IMR-90 (cell line): Measurements from ENCODE around the gene SNX5. TPM values are rescaled to one million over a fixed set of nuclear protein-coding genes. Genes with fewer than 3 reads are reported as not detected.
A peak's percentile ranks its signal among the peaks of the same experiment; 100 is the strongest.

Source experiments
- ATAC-seq: fragments of 200-7000 bp; cut with Tn5 transposase; 2 replicates; pipeline ENCODE4 v1.9.1; 2020; ENCODE audit warnings: low read depth, mild to moderate bottlenecking, moderate library complexity
- BruUV-seq: library from RNA; stranded (reverse); fragments of 400-500 nt; replicated peaks from 2 replicates; lab custom pipeline; 2021; lab: Mats Ljungman, UMichigan
- CTCF ChIA-PET: fragments of 300-600 bp; formaldehyde crosslinking; extraction: SDS; loops from one replicate; lab custom pipeline; 2021; ENCODE audit warnings: antibody characterized with exemption; lab: Yijun Ruan, JAX
- POLR2A ChIA-PET: fragments of 300-600 bp; sonication (Branson Sonifier 250); formaldehyde crosslinking; loops from one replicate; lab custom pipeline; 2022; ENCODE audit warnings: antibody characterized with exemption; ENCODE audit not compliant: unreplicated experiment; lab: Charles Lee
- DNase-seq: peaks from one replicate; pipeline ENCODE4 v3.0.0; 2013
- H2AFZ ChIP-seq: replicated peaks from 2 replicates; pipeline ENCODE3; 2013; ENCODE audit warnings: low read length, mild to moderate bottlenecking; ENCODE audit not compliant: poor library complexity
- H2AK5ac ChIP-seq: 2 replicates; pipeline ENCODE4 v1.6.1; 2013; ENCODE audit warnings: low read depth, low read length, inconsistent platforms
- H2AK9ac ChIP-seq: replicated peaks from 2 replicates; pipeline ENCODE3; 2013; ENCODE audit warnings: mild to moderate bottlenecking, low read depth, low read length, moderate library complexity; ENCODE audit not compliant: poor library complexity
- H2BK120ac ChIP-seq: 2 replicates; pipeline ENCODE4 v1.6.1; 2013; ENCODE audit warnings: low read depth, low read length, inconsistent platforms
- H2BK15ac ChIP-seq: 3 replicates; pipeline ENCODE4 v1.6.1; 2013; ENCODE audit warnings: low read depth, low read length, inconsistent platforms
- H2BK20ac ChIP-seq: 2 replicates; pipeline ENCODE4 v1.6.1; 2013; ENCODE audit warnings: low read depth, mild to moderate bottlenecking, inconsistent platforms, low read length, moderate library complexity
- H2BK5ac ChIP-seq: 2 replicates; pipeline ENCODE4 v1.6.1; 2013; ENCODE audit warnings: mild to moderate bottlenecking, low read depth, low read length, inconsistent platforms; ENCODE audit not compliant: poor library complexity, severe bottlenecking
- H3K14ac ChIP-seq: replicated peaks from 2 replicates; pipeline ENCODE4 v1.6.1; 2013; ENCODE audit warnings: low read depth, low read length, inconsistent platforms
- H3K18ac ChIP-seq: 2 replicates; pipeline ENCODE4 v1.6.1; 2013; ENCODE audit warnings: low read depth, low read length, control low read depth
- H3K23ac ChIP-seq: 2 replicates; pipeline ENCODE4 v1.6.1; 2013; ENCODE audit warnings: low read depth, low read length, inconsistent platforms
- H3K27ac ChIP-seq: 2 replicates; pipeline ENCODE4 v1.5.1; 2013; ENCODE audit warnings: mild to moderate bottlenecking, control low read depth, low read length; ENCODE audit not compliant: insufficient read depth
- H3K27me3 ChIP-seq: 2 replicates; pipeline ENCODE4 v1.6.1; 2013; ENCODE audit warnings: low read length; ENCODE audit not compliant: control insufficient read depth, insufficient read depth
- H3K36me3 ChIP-seq: 2 replicates; pipeline ENCODE4 v1.6.1; 2013; ENCODE audit warnings: low read length, mixed read lengths; ENCODE audit not compliant: control insufficient read depth, insufficient read depth
- H3K4ac ChIP-seq: 2 replicates; pipeline ENCODE4 v1.6.1; 2013; ENCODE audit warnings: low read depth, low read length, inconsistent platforms
- H3K4me1 ChIP-seq: 2 replicates; pipeline ENCODE4 v1.6.1; 2013; ENCODE audit warnings: low read length, mixed read lengths; ENCODE audit not compliant: control insufficient read depth, insufficient read depth
- H3K4me2 ChIP-seq: 2 replicates; pipeline ENCODE4 v1.6.1; 2013; ENCODE audit warnings: low read depth, mild to moderate bottlenecking, control low read depth, low read length, moderate library complexity
- H3K4me3 ChIP-seq: 2 replicates; pipeline ENCODE4 v1.5.1; 2013; ENCODE audit warnings: low read depth, mild to moderate bottlenecking, control low read depth, low read length, moderate library complexity; ENCODE audit not compliant: insufficient read depth
- H3K56ac ChIP-seq: 2 replicates; pipeline ENCODE4 v1.6.1; 2013; ENCODE audit warnings: low read length, inconsistent platforms; ENCODE audit not compliant: insufficient read depth; ENCODE audit errors: extremely low read depth
- H3K79me1 ChIP-seq, 2 experiments: 2 replicates each; pipeline ENCODE4 v1.6.1; 2013; ENCODE audit warnings: low read length in 2 of 2, inconsistent platforms in 1 of 2, low read depth in 1 of 2
- H3K9ac ChIP-seq: 2 replicates; pipeline ENCODE4 v1.6.1; 2013; ENCODE audit warnings: low read depth, low read length, control low read depth
- H3K9me1 ChIP-seq: 2 replicates; pipeline ENCODE4 v1.6.1; 2013; ENCODE audit warnings: low read length, inconsistent platforms; ENCODE audit not compliant: insufficient read depth
- H3K9me3 ChIP-seq: 2 replicates; pipeline ENCODE4 v1.6.1; 2013; ENCODE audit warnings: low read length; ENCODE audit not compliant: control insufficient read depth, insufficient read depth
- H4K20me1 ChIP-seq: 2 replicates; pipeline ENCODE4 v1.6.1; 2013; ENCODE audit warnings: low read length, inconsistent platforms; ENCODE audit not compliant: insufficient read depth
- H4K5ac ChIP-seq: 2 replicates; pipeline ENCODE4 v1.6.1; 2013; ENCODE audit warnings: mild to moderate bottlenecking, low read depth, low read length, control low read depth
- H4K8ac ChIP-seq, 2 experiments: 2 replicates each; pipeline ENCODE4 v1.6.1; 2013; ENCODE audit warnings: low read depth in 2 of 2, low read length in 2 of 2, control low read depth in 1 of 2, inconsistent platforms in 1 of 2
- H4K91ac ChIP-seq: 2 replicates; pipeline ENCODE4 v1.6.1; 2013; ENCODE audit warnings: low read depth, low read length, inconsistent platforms; ENCODE audit not compliant: insufficient read depth
- MAFK ChIP-seq: IDR thresholded peaks from 2 replicates; pipeline ENCODE4 v1.6.1; 2012; ENCODE audit warnings: low read depth, low read length, improper control_type of control experiment
- POLR2A ChIP-seq: IDR thresholded peaks from 2 replicates; pipeline ENCODE4 v1.6.1; 2012; ENCODE audit warnings: mild to moderate bottlenecking, low read depth, low read length
- RAD21 ChIP-seq: IDR thresholded peaks from 2 replicates; pipeline ENCODE4 v1.6.1; 2012; ENCODE audit warnings: low read length, improper control_type of control experiment
- WGBS, 2 experiments: methylation state at CpG; one replicate each; pipeline versions ENCODE4 v1.1.5 to v1.1.7; 2013; ENCODE audit warnings: missing lambda C conversion rate in 2 of 2; ENCODE audit not compliant: insufficient read length in 1 of 2; ENCODE audit errors: extremely low coverage in 2 of 2; 5-methylcytosine and 5-hydroxymethylcytosine counted together
- dilution Hi-C: fragments of 300-500 bp; cut with HindIII; formaldehyde crosslinking; loops from one replicate; pipeline ENCODE4 v1.14.3; 2018; ENCODE audit warnings: low sequenced_read_pairs; ENCODE audit not compliant: unreplicated experiment
- in situ Hi-C: fragments of 300-500 bp; cut with MboI; formaldehyde crosslinking; loops from 3 replicates; pipeline ENCODE4 v1.14.3; 2019; ENCODE audit warnings: low sequenced_read_pairs, inconsistent platforms, mixed read lengths
- intact Hi-C: fragments of 100-400 bp; cut with micrococcal nuclease; formaldehyde crosslinking; loops from 2 replicates; pipeline ENCODE4 v1.10.0; 2022
- polyA plus RNA-seq, 3 experiments: library from polyadenylated mRNA; depleted of rRNA; stranded (reverse); fragments of >200 nt; gene quantifications; 2 replicates each; pipeline ENCODE4 v1.2.3, GENCODE V29; 2012; ENCODE audit warnings: low replicate concordance in 1 of 3
- total RNA-seq: library from RNA; depleted of rRNA; stranded (reverse); fragments of >200 nt; gene quantifications from 2 replicates; pipeline ENCODE4 v1.2.3, GENCODE V29; 2012

SNX5 gene
- total and polyA plus RNA-seq, 2 of the 4 experiments (the other 2 are of a cell fraction): 65.4 to 92.8 TPM

- TF ChIP-seq MAFK (no peak), RAD21 (no peak), POLR2A (no peak)
These were observed 15.6 kb downstream of the SNX5 start (continued) for GRCh38 chr20:17952692-17953684.

DNA sequence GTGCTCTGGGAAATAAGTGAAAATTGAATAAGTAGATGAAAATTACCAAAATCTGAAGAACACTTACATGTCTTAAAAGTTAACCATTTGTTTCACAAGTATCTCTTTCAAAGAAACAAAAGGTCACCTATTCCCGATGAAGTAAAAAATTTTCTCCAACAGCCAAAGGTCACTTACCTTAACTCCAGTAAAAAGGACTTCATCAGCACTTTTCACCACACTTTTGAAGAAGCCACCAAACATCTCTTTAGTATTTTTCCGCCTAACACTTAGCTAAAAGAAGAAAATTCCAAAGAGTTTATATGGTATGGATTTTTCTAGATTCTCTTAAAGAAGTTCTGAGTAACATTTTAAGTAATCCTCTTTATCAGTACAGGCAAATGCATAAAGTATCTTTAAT is 17.3 kb downstream of the SNX5 start:
- Histone ChIP-seq H2BK20ac (no peak overlapping the region), H3K4me1 (peaks cover 1% of the 10 kb centered on the region; the same call in 1 of the 2 replicates), H3K4me2 (no peak overlapping the region), H3K56ac (no peak overlapping the region), H3K4ac (no peak overlapping the region), H4K20me1 (peaks cover 40% of the 10 kb centered on the region), H2AK5ac (no peak overlapping the region), H4K5ac (no peak overlapping the region), H3K27ac (no peak overlapping the region), H3K9me3 (no peaks in the 10 kb centered on the region), H3K9me1 (no peaks in the 10 kb centered on the region; the same call in 1 of the 2 replicates), H2BK120ac (no peak overlapping the region), H3K4me3 (no peak overlapping the region), H3K23ac (no peak overlapping the region), H2AK9ac (no peak overlapping the region), H3K18ac (no peak overlapping the region), H3K36me3 (peaks cover 67% of the 10 kb centered on the region), H3K27me3 (no peaks in the 10 kb centered on the region), H3K9ac (no peak overlapping the region), H2BK5ac (no peak overlapping the region), H3K79me1 (peaks cover 41 to 72% of the 10 kb centered on the region in 2 experiments), H2AFZ (no peak overlapping the region), H3K14ac (no peak overlapping the region), H4K91ac (no peak overlapping the region), H2BK15ac (no peak overlapping the region), H4K8ac (no peak overlapping the region)
- dilution Hi-C loops: no loop called here
- no TSS peak for BruUV-seq
- CTCF ChIA-PET: no interaction called here
- intact Hi-C loops: no loop called here
- no peak for ATAC-seq
- DNase-seq: no peak
- POLR2A ChIA-PET: no interaction called here
- TF ChIP-seq MAFK (peak; percentile 68), RAD21 (no peak)
- no CpG with 5 or more reads among the region's 2 CpGs for WGBS, 2 experiments
- in situ Hi-C loops: no loop called here
